Prostate gland (tissue), 2 donors: ENCODE measurements around the gene CFDP1.

Experiments
- POLR2A ChIP-seq: fragments of 450-650 bp; IDR thresholded peaks from one replicate; pipeline ENCODE4 v1.6.1; 2016; ENCODE audit warnings: antibody characterized with exemption, mild to moderate bottlenecking
- POLR2AphosphoS5 ChIP-seq: sonication (generic); formaldehyde crosslinking; IDR thresholded peaks from one replicate; pipeline ENCODE4 v1.6.1; 2017; ENCODE audit warnings: antibody characterized with exemption
- TF ChIP-seq, protein P1 (sequence below), 4 experiments: fragments of 200-600 bp in 2 of 4; fragments of 450-650 bp in 2 of 4; sonication (generic) in 2 of 4; IDR thresholded peaks; 1 replicate in 3 of 4; 2 replicates in 1 of 4; pipeline ENCODE4 v1.5.1; 2016 to 2019; ENCODE audit warnings: antibody characterized with exemption in 4 of 4, mild to moderate bottlenecking in 2 of 4, moderate library complexity in 2 of 4

- TF ChIP-seq, protein P1, sequence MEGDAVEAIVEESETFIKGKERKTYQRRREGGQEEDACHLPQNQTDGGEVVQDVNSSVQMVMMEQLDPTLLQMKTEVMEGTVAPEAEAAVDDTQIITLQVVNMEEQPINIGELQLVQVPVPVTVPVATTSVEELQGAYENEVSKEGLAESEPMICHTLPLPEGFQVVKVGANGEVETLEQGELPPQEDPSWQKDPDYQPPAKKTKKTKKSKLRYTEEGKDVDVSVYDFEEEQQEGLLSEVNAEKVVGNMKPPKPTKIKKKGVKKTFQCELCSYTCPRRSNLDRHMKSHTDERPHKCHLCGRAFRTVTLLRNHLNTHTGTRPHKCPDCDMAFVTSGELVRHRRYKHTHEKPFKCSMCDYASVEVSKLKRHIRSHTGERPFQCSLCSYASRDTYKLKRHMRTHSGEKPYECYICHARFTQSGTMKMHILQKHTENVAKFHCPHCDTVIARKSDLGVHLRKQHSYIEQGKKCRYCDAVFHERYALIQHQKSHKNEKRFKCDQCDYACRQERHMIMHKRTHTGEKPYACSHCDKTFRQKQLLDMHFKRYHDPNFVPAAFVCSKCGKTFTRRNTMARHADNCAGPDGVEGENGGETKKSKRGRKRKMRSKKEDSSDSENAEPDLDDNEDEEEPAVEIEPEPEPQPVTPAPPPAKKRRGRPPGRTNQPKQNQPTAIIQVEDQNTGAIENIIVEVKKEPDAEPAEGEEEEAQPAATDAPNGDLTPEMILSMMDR (IDR thresholded peaks at IDR 0.05) = no peak
- TF ChIP-seq POLR2AphosphoS5 (no peak), POLR2A (no peak)
Observed at GRCh38 chr16:75286389-75286788, 146.9 kb downstream of the CFDP1 start.
